Measurements from ENCODE around the gene MMP3. TPM values are rescaled to one million over a fixed set of nuclear protein-coding genes. Genes with fewer than 3 reads are reported as not detected.

Gene MMP3
- total RNA-seq, 1 experiment from 2014 or later: not detected

DNA sequence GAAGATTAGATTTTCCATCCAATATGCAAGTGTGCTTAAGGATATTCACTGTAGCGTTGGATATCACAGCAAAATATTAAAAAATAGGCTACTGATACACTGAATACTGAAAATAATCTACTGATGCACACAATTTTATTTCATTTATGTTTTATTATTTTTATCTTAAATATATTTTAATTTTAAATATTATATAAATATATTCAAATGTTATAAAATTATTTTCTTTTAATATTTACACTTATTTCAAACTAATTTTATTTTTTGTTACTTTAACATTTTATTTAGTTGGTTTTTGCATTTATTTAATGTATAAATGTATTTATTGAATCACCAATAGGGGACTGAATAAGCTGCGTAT is 12.3 kb downstream of the MMP3 start:
- Histone ChIP-seq H3K9me3 (ENCODE audit: control insufficient read depth in 1 of 2, insufficient read depth in 1 of 2, low read depth in 1 of 2, low read length in 2 of 2) (no peaks in the 10 kb centered on the region), H3K9ac (ENCODE audit: low read length) (no peak overlapping the region), H3K4me1 (ENCODE audit: control insufficient read depth in 1 of 2, insufficient read depth in 2 of 2, low read length in 2 of 2) (no peaks in the 10 kb centered on the region), H3K27me3 (ENCODE audit: insufficient read depth, low read length) (no peaks in the 10 kb centered on the region), H3K9me2 (ENCODE audit: insufficient read depth) (no peaks in the 10 kb centered on the region), H3K79me2 (ENCODE audit: insufficient read depth, low read length) (no peaks in the 10 kb centered on the region), H2AFZ (ENCODE audit: low read depth, low read length, poor library complexity, severe bottlenecking) (no peak overlapping the region), H3K4me2 (ENCODE audit: low read length) (no peak overlapping the region), H3K4me3 (replicated peaks in 1 of 2; ENCODE audit: low read depth in 1 of 2, low read length in 2 of 2) (no peak overlapping the region), H3K36me3 (ENCODE audit: control insufficient read depth in 1 of 2, insufficient read depth in 2 of 2, low read length in 2 of 2) (no peaks in the 10 kb centered on the region), H4K20me1 (ENCODE audit: insufficient read depth) (no peaks in the 10 kb centered on the region), H3K27ac (ENCODE audit: low read depth, low read length) (no peak overlapping the region)
- ChIA-PET CTCF (no interaction called here), POLR2A (no interaction called here), RAD21 (ENCODE audit: low non-redundant PET in 1 of 2, low total read pairs in 2 of 2, uncharacterized antibody in 2 of 2, unreplicated experiment in 2 of 2) (no interaction called here)
- intact Hi-C loops (cut with micrococcal nuclease): no loop called here
- TF ChIP-seq FOSL1 (IDR thresholded peaks at IDR 0.05; ENCODE audit: low read depth): no peak
- no peak for TF ChIP-seq ELF1 (IDR thresholded peaks at IDR 0.05; ENCODE audit: borderline replicate concordance, low read depth)
- no peak for TF ChIP-seq CBX3 (IDR thresholded peaks at IDR 0.05; ENCODE audit: low read depth)
- no peak for TF ChIP-seq POLR2AphosphoS5 (IDR thresholded peaks at IDR 0.05; ENCODE audit: low read depth, low read length)
- TF ChIP-seq, protein P1, sequence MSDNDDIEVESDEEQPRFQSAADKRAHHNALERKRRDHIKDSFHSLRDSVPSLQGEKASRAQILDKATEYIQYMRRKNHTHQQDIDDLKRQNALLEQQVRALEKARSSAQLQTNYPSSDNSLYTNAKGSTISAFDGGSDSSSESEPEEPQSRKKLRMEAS (IDR thresholded peaks at IDR 0.05): no peak
- no peak for TF ChIP-seq TCF7L2 (IDR thresholded peaks at IDR 0.05; ENCODE audit: borderline replicate concordance, extremely low read depth, insufficient read depth, insufficient read length)
- TF ChIP-seq RAD21 (IDR thresholded peaks at IDR 0.05; ENCODE audit: low read depth): no peak
- no peak for TF ChIP-seq YY1 (IDR thresholded peaks at IDR 0.05; ENCODE audit: extremely low read depth, insufficient replicate concordance, low read depth, low read length)
- TF ChIP-seq, protein P2, sequence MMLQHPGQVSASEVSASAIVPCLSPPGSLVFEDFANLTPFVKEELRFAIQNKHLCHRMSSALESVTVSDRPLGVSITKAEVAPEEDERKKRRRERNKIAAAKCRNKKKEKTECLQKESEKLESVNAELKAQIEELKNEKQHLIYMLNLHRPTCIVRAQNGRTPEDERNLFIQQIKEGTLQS (IDR thresholded peaks at IDR 0.05): no peak
- TF ChIP-seq, protein P3, sequence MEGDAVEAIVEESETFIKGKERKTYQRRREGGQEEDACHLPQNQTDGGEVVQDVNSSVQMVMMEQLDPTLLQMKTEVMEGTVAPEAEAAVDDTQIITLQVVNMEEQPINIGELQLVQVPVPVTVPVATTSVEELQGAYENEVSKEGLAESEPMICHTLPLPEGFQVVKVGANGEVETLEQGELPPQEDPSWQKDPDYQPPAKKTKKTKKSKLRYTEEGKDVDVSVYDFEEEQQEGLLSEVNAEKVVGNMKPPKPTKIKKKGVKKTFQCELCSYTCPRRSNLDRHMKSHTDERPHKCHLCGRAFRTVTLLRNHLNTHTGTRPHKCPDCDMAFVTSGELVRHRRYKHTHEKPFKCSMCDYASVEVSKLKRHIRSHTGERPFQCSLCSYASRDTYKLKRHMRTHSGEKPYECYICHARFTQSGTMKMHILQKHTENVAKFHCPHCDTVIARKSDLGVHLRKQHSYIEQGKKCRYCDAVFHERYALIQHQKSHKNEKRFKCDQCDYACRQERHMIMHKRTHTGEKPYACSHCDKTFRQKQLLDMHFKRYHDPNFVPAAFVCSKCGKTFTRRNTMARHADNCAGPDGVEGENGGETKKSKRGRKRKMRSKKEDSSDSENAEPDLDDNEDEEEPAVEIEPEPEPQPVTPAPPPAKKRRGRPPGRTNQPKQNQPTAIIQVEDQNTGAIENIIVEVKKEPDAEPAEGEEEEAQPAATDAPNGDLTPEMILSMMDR (IDR thresholded peaks at IDR 0.05 in 2 of 3, conservative IDR thresholded peaks at IDR 0.05 in 1 of 3; ENCODE audit: borderline replicate concordance in 1 of 3, insufficient read depth in 1 of 3, low read depth in 2 of 3, low read length in 2 of 3): no peak
- TF ChIP-seq ZFX (IDR thresholded peaks at IDR 0.05): no peak
- no peak for TF ChIP-seq SP1 (IDR thresholded peaks at IDR 0.05; ENCODE audit: low read depth)
- TF ChIP-seq, protein P4, sequence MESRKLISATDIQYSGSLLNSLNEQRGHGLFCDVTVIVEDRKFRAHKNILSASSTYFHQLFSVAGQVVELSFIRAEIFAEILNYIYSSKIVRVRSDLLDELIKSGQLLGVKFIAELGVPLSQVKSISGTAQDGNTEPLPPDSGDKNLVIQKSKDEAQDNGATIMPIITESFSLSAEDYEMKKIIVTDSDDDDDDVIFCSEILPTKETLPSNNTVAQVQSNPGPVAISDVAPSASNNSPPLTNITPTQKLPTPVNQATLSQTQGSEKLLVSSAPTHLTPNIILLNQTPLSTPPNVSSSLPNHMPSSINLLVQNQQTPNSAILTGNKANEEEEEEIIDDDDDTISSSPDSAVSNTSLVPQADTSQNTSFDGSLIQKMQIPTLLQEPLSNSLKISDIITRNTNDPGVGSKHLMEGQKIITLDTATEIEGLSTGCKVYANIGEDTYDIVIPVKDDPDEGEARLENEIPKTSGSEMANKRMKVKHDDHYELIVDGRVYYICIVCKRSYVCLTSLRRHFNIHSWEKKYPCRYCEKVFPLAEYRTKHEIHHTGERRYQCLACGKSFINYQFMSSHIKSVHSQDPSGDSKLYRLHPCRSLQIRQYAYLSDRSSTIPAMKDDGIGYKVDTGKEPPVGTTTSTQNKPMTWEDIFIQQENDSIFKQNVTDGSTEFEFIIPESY (IDR thresholded peaks at IDR 0.05; ENCODE audit: extremely low read depth, insufficient replicate concordance, low read length): no peak
- TF ChIP-seq, protein P5, sequence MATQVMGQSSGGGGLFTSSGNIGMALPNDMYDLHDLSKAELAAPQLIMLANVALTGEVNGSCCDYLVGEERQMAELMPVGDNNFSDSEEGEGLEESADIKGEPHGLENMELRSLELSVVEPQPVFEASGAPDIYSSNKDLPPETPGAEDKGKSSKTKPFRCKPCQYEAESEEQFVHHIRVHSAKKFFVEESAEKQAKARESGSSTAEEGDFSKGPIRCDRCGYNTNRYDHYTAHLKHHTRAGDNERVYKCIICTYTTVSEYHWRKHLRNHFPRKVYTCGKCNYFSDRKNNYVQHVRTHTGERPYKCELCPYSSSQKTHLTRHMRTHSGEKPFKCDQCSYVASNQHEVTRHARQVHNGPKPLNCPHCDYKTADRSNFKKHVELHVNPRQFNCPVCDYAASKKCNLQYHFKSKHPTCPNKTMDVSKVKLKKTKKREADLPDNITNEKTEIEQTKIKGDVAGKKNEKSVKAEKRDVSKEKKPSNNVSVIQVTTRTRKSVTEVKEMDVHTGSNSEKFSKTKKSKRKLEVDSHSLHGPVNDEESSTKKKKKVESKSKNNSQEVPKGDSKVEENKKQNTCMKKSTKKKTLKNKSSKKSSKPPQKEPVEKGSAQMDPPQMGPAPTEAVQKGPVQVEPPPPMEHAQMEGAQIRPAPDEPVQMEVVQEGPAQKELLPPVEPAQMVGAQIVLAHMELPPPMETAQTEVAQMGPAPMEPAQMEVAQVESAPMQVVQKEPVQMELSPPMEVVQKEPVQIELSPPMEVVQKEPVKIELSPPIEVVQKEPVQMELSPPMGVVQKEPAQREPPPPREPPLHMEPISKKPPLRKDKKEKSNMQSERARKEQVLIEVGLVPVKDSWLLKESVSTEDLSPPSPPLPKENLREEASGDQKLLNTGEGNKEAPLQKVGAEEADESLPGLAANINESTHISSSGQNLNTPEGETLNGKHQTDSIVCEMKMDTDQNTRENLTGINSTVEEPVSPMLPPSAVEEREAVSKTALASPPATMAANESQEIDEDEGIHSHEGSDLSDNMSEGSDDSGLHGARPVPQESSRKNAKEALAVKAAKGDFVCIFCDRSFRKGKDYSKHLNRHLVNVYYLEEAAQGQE (IDR thresholded peaks at IDR 0.05; ENCODE audit: low read depth): no peak
- no TSS peak for BruUV-seq (replicated peaks)
- ATAC-seq (no peak), DNase-seq (ENCODE audit: low read depth, low spot score) (no peak)

Measured in HCT116 (cell line).